HepG2 (cell line): ENCODE results near the gene ATF6. TPM values are rescaled to one million over a fixed set of nuclear protein-coding genes. Genes with fewer than 3 reads are reported as not detected.

ENCODE experiments used
- ATAC-seq: fragments of 200-7000 bp; cut with Tn5 transposase; 3 replicates; pipeline ENCODE4 v1.9.1; 2020; ENCODE audit warnings: mild to moderate bottlenecking, moderate library complexity
- BruUV-seq: library from RNA; stranded (reverse); fragments of 400-500 nt; replicated peaks from 2 replicates; lab custom pipeline; 2021; lab: Mats Ljungman, UMichigan
- CTCF ChIA-PET: fragments of 300-600 bp; formaldehyde crosslinking; extraction: SDS; loops from one replicate; lab custom pipeline; 2021; ENCODE audit warnings: low total read pairs, inconsistent platforms, low intra/inter-chr PET ratio; lab: Yijun Ruan, JAX
- POLR2A ChIA-PET: fragments of 350-600 bp; sonication (Branson Sonifier 250); formaldehyde crosslinking; loops from one replicate; lab custom pipeline; 2020; ENCODE audit warnings: antibody characterized with exemption, inconsistent platforms; lab: Yijun Ruan, JAX
- DNase-seq: peaks from one replicate; pipeline ENCODE4 v3.0.0-alpha.2; 2015; ENCODE audit warnings: low spot score
- FAIRE-seq: peaks from 3 replicates; lab custom pipeline; 2011; peaks lifted over from hg19 to GRCh38; lab: Jason Lieb, UNC
- H2AFZ ChIP-seq: one replicate; pipeline ENCODE4 v1.6.1; 2011; ENCODE audit warnings: low read length, inconsistent platforms
- H3K27ac ChIP-seq: fragments of 300-600 bp; 3 replicates; pipeline ENCODE4 v1.8.0; 2011; ENCODE audit warnings: mixed run types, mild to moderate bottlenecking, mixed read lengths, low read length, inconsistent platforms; ENCODE audit not compliant: insufficient read depth; ENCODE audit errors: extremely low read length
- H3K27me3 ChIP-seq, 2 experiments: fragments of 200-600 bp in 1 of 2; 2 replicates in 1 of 2; 3 replicates in 1 of 2; pipeline versions ENCODE4 v1.6.0 to v1.8.0; 2011; ENCODE audit warnings: low read length in 2 of 2, mild to moderate bottlenecking in 2 of 2, moderate library complexity in 2 of 2, inconsistent platforms in 1 of 2; ENCODE audit not compliant: insufficient read depth in 2 of 2, control insufficient read depth in 1 of 2
- H3K36me3 ChIP-seq, 2 experiments: fragments of 200-600 bp in 1 of 2; replicated peaks in 1 of 2; 2 replicates in 1 of 2; 3 replicates in 1 of 2; pipeline versions ENCODE4 v1.5.1 to v1.8.0; 2011; ENCODE audit warnings: low read length in 2 of 2, inconsistent platforms in 1 of 2; ENCODE audit not compliant: insufficient read depth in 2 of 2, control insufficient read depth in 1 of 2
- H3K4me1 ChIP-seq: 2 replicates; pipeline ENCODE4 v1.5.1; 2012; ENCODE audit warnings: low read length, inconsistent platforms; ENCODE audit not compliant: insufficient read depth
- H3K4me2 ChIP-seq: 2 replicates; pipeline ENCODE4 v1.6.0; 2011; ENCODE audit warnings: low read depth, low read length, inconsistent platforms
- H3K4me3 ChIP-seq, 3 experiments: fragments of 200-600 bp in 1 of 3; sonication (generic), shearing (Covaris generic) in 1 of 3; replicated peaks in 1 of 3; 2 replicates each; pipeline ENCODE4 v1.5.1; 2011 to 2016; ENCODE audit warnings: low read length in 3 of 3, inconsistent platforms in 2 of 3, low read depth in 2 of 3, mild to moderate bottlenecking in 2 of 3, control low read depth in 1 of 3, mixed read lengths in 1 of 3; ENCODE audit not compliant: insufficient read depth in 1 of 3
- H3K79me2 ChIP-seq: one replicate; pipeline ENCODE4 v1.6.1; 2011; ENCODE audit warnings: low read length, inconsistent platforms; ENCODE audit not compliant: insufficient read depth
- H3K9ac ChIP-seq: 2 replicates; pipeline ENCODE4 v1.6.0; 2011; ENCODE audit warnings: mild to moderate bottlenecking, low read depth, low read length, inconsistent platforms; ENCODE audit not compliant: insufficient read depth
- H3K9me3 ChIP-seq: 2 replicates; pipeline ENCODE4 v1.5.1; 2012; ENCODE audit warnings: mild to moderate bottlenecking, low read length
- H4K20me1 ChIP-seq: 2 replicates; pipeline ENCODE4 v1.6.0; 2011; ENCODE audit warnings: inconsistent platforms, mild to moderate bottlenecking, low read length, moderate library complexity; ENCODE audit not compliant: insufficient read depth
- CERS6 ChIP-seq: sonication (generic); formaldehyde crosslinking; IDR thresholded peaks from 2 replicates; pipeline ENCODE4 v1.5.0; 2020; ENCODE audit warnings: missing genetic modification reagents
- KLF9 ChIP-seq: IDR thresholded peaks from 2 replicates; pipeline ENCODE4 v1.6.1; 2016; ENCODE audit warnings: low read depth
- PRMT3 ChIP-seq: sonication (generic); formaldehyde crosslinking; IDR thresholded peaks from 2 replicates; pipeline ENCODE4 v1.8.1; 2022; ENCODE audit warnings: low read depth, mild to moderate bottlenecking, moderate library complexity, missing genetic modification reagents, borderline replicate concordance
- ZBTB3 ChIP-seq: sonication (generic); formaldehyde crosslinking; IDR thresholded peaks from 2 replicates; pipeline ENCODE4 v1.4.0; 2020; ENCODE audit warnings: low read depth, mild to moderate bottlenecking, moderate library complexity, missing genetic modification reagents, borderline replicate concordance
- ZBTB33 ChIP-seq: sonication (generic); formaldehyde crosslinking; IDR thresholded peaks from 2 replicates; pipeline ENCODE4 v1.4.0; 2020; ENCODE audit warnings: missing genetic modification reagents
- ZNF143 ChIP-seq: sonication (generic); formaldehyde crosslinking; IDR thresholded peaks from 2 replicates; pipeline ENCODE4 v1.4.0; 2020; ENCODE audit warnings: missing genetic modification reagents
- ZNF563 ChIP-seq: sonication (generic); formaldehyde crosslinking; IDR thresholded peaks from 2 replicates; pipeline ENCODE4 v1.8.0; 2022; ENCODE audit warnings: mild to moderate bottlenecking, moderate library complexity, missing genetic modification reagents
- ZNF747 ChIP-seq: sonication (generic); formaldehyde crosslinking; IDR thresholded peaks from 2 replicates; pipeline ENCODE4 v1.8.1; 2023; ENCODE audit warnings: missing genetic modification reagents, mild to moderate bottlenecking, borderline replicate concordance
- ZNF776 ChIP-seq: sonication (generic); formaldehyde crosslinking; IDR thresholded peaks from 2 replicates; pipeline ENCODE4 v1.4.0; 2020; ENCODE audit warnings: mild to moderate bottlenecking, missing genetic modification reagents
- ZNF784 ChIP-seq: sonication (generic); formaldehyde crosslinking; IDR thresholded peaks from 2 replicates; pipeline ENCODE4 v1.5.1; 2020; ENCODE audit warnings: missing genetic modification reagents, mild to moderate bottlenecking, borderline replicate concordance
- WGBS: methylation state at CpG from one replicate; pipeline ENCODE4 v1.1.6; 2017; ENCODE audit warnings: low lambda C conversion rate; 5-methylcytosine and 5-hydroxymethylcytosine counted together
- in situ Hi-C: cut with HindIII; loops from 2 replicates; pipeline ENCODE4 v1.10.0; 2017; ENCODE audit warnings: low pct_unique_long_range_greater_than_20kb; ENCODE audit not compliant: extremely low pct_ligation_motif_present
- intact Hi-C: fragments of 100-400 bp; cut with micrococcal nuclease; formaldehyde crosslinking; loops from one replicate; pipeline ENCODE4 v1.10.0; 2022; ENCODE audit not compliant: unreplicated experiment
- polyA plus RNA-seq, 8 experiments: library from polyadenylated mRNA; depleted of rRNA in 3 of 8; stranded (reverse) in 7 of 8; unstranded in 1 of 8; fragments of >200 nt; fragmentation: Illumina TruSeq in 4 of 8; extraction: Trizol in 4 of 8; gene quantifications; 2 replicates each; pipeline versions ENCODE4 v1.2.1 to v1.2.3, GENCODE V29; 2011 to 2016; ENCODE audit warnings: low read depth in 4 of 8, missing spikeins in 1 of 8, mixed read lengths in 1 of 8; ENCODE audit not compliant: insufficient read depth in 1 of 8
- total RNA-seq, 5 experiments: library from RNA; depleted of rRNA; stranded (reverse); fragments of >200 nt; fragmentation: Illumina TruSeq; extraction: Trizol; gene quantifications; 2 replicates each; pipeline ENCODE4 v1.2.3, GENCODE V29; 2016; ENCODE audit warnings: low read depth in 1 of 5
- TF ChIP-seq, protein P1 (sequence below): sonication (generic); formaldehyde crosslinking; IDR thresholded peaks from 2 replicates; pipeline ENCODE4 v1.4.0; 2020; ENCODE audit warnings: missing genetic modification reagents, low read depth, mild to moderate bottlenecking, borderline replicate concordance

ATF6 gene
- total and polyA plus RNA-seq, 2 of the 13 experiments (the other 11 are each of a cell fraction or from before 2014, with no cell fraction given) = 13.2 to 14.5 TPM

DNA sequence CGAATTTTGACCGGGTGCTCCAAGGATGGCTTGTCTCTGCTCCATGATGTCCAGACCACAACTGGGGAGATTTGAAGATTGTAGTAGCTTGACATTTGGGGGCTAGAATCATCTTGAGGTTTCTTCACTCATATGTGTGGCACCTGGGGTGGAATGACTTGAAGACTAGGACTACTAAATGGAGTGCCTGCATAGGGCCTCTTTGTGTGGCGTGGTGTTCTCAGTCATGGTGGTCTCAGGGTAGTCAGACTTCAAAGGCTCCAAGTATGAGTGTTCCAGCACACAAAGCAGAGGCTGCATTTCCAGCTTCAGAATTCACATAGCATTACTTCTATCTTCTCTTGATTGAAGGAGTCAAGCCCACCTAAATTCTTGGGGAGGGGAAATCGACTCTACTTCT is 16.8 kb downstream of the ATF6 start (continued):
- TF ChIP-seq CERS6 (CRISPR knock-in tag) (no peak), KLF9 (no peak), PRMT3 (CRISPR knock-in tag) (no peak), ZNF143 (no peak)
- TF ChIP-seq, protein P1, sequence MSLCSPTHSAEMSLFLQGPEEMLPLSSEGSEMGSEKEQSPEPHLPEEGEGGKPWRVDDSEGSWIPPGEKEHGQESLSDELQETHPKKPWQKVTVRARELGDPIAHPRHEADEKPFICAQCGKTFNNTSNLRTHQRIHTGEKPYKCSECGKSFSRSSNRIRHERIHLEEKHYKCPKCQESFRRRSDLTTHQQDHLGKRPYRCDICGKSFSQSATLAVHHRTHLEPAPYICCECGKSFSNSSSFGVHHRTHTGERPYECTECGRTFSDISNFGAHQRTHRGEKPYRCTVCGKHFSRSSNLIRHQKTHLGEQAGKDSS (CRISPR knock-in tag) = no peak

DNA sequence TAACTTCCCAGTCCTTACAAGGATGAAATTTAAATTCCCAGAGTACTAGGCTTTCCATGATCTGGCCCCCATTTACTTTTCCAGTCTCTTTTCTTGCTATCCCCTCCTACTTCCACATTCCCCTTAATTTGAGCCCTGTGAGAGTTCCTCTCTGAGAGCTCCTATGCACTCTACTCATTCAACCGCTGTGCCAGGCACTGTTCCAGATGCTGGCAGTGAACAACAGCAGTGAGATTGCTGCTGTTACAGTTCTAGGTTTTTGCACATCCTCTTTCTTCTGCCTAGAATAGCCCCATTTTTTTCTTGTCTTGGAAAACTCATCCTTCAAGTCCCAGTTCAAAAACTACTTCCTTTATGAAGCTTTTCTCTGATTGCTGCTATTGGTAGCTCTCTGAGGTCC is 18.8 kb downstream of the ATF6 start:
- BruUV-seq = no TSS peak
- ChIA-PET CTCF (no interaction called here), POLR2A (no interaction called here)
- DNase-seq = no peak
- in situ Hi-C loops (no loop called here), intact Hi-C loops (no loop called here)
- H3K27me3 ChIP-seq = no peaks in the 10 kb centered on the region
- TF ChIP-seq ZNF784 (CRISPR knock-in tag) (no peak), ZNF776 (CRISPR knock-in tag) (no peak), ZBTB3 (CRISPR knock-in tag) (no peak), ZNF747 (CRISPR knock-in tag) (no peak), ZBTB33 (CRISPR knock-in tag) (no peak), ZNF563 (CRISPR knock-in tag) (no peak)
- H3K9ac ChIP-seq = no peak overlapping the region
- ATAC-seq = no peak
- no peak overlapping the region for H3K4me2 ChIP-seq
- no peak overlapping the region for H3K27ac ChIP-seq
- H3K79me2 ChIP-seq = no peaks in the 10 kb centered on the region
- H3K9me3 ChIP-seq = no peaks in the 10 kb centered on the region
- H3K4me3 ChIP-seq = no peak overlapping the region
- H3K36me3 ChIP-seq = peaks cover 8 to 44% of the 10 kb centered on the region in 2 experiments; a peak in 4 of 5 replicates
- no peaks in the 10 kb centered on the region for H3K4me1 ChIP-seq
- H4K20me1 ChIP-seq = no peaks in the 10 kb centered on the region
- FAIRE-seq = no peak
- 97% methylated on average over 1 of the region's 1 CpG for WGBS
- H2AFZ ChIP-seq = no peak overlapping the region
